Right atrium auricular region (tissue), 2 donors: ENCODE measurements around the gene TMEM54. TPM values are rescaled to one million over a fixed set of nuclear protein-coding genes. Genes with fewer than 3 reads are reported as not detected.
A peak's percentile ranks its signal among the peaks of the same experiment; 100 is the strongest.
"Not testable (repeated sequence)": the region's sequence is repeated elsewhere in the genome, so short reads cannot be mapped to it uniquely, and the experiment has no call there.

Experiments used
- DNase-seq: peaks from one replicate; pipeline ENCODE4 v3.0.0-alpha.2; 2019; ENCODE audit warnings: low spot score
- H3K27ac ChIP-seq, 2 donors: fragments of 200-600 bp; sonication (generic); 1 replicate in 1 of 2; 2 replicates in 1 of 2; pipeline ENCODE4 v1.5.1; 2016 to 2019
- H3K27me3 ChIP-seq, 2 donors: fragments of 200-600 bp; sonication (generic); one replicate each; pipeline versions ENCODE4 v1.5.1 to v1.6.0; 2017 to 2019
- H3K36me3 ChIP-seq: fragments of 200-600 bp; sonication (generic); one replicate; pipeline ENCODE4 v1.5.1; 2016
- H3K4me1 ChIP-seq, 2 donors: fragments of 200-600 bp; sonication (generic); one replicate each; pipeline versions ENCODE4 v1.5.1 to v1.6.0; 2017 to 2019
- H3K4me3 ChIP-seq, 2 donors: fragments of 200-600 bp; sonication (generic); 1 replicate in 1 of 2; 2 replicates in 1 of 2; pipeline ENCODE4 v1.5.1; 2017 to 2019; ENCODE audit warnings: mild to moderate bottlenecking in 1 of 2, moderate library complexity in 1 of 2
- H3K9me3 ChIP-seq, 2 donors: fragments of 200-600 bp; sonication (generic); one replicate each; pipeline ENCODE4 v1.5.1; 2019
- CTCF ChIP-seq, 2 donors: fragments of 200-600 bp; sonication (generic); IDR thresholded peaks; one replicate each; pipeline ENCODE4 v1.5.1; 2019; ENCODE audit warnings: antibody characterized with exemption in 2 of 2
- total RNA-seq, 2 donors: library from RNA; depleted of rRNA; stranded (reverse); fragments of >200 nt; gene quantifications; one replicate each; pipeline ENCODE4 v1.1.0, GENCODE V29; 2016

TMEM54 gene
- total RNA-seq, 2 donors from 2014 or later, result 4.7 to 37.9 TPM

GRCh38 chr1:32906654-32907053 lies 5.5 kb upstream of the TMEM54 start:
- no peak for DNase-seq
- no peak for TF ChIP-seq CTCF (IDR thresholded peaks at IDR 0.05)
- no peaks in the 10 kb centered on the region for H3K9me3 ChIP-seq
- H3K27ac ChIP-seq, result no peak overlapping the region
- H3K36me3 ChIP-seq, result no peaks in the 10 kb centered on the region
- H3K4me1 ChIP-seq, result no peaks in the 10 kb centered on the region
- no peaks in the 10 kb centered on the region for H3K27me3 ChIP-seq
- H3K4me3 ChIP-seq, result no peak overlapping the region

GRCh38 chr1:32905588-32905987 lies 4.4 kb upstream of the TMEM54 start:
- not testable (repeated sequence) for H3K27ac ChIP-seq, H3K4me1 ChIP-seq, H3K4me3 ChIP-seq

GRCh38 chr1:32904797-32905196 lies 3.6 kb upstream of the TMEM54 start:
- Histone ChIP-seq H3K36me3 (no peaks in the 10 kb centered on the region), H3K27ac (no peak overlapping the region), H3K4me1 (peaks cover 0 to 9% of the 10 kb centered on the region in 2 donors), H3K4me3 (no peak overlapping the region), H3K27me3 (peaks cover 0 to 4% of the 10 kb centered on the region in 2 donors), H3K9me3 (no peaks in the 10 kb centered on the region)
- no peak for DNase-seq
- no peak for TF ChIP-seq CTCF (IDR thresholded peaks at IDR 0.05)

More at GRCh38 chr1:32905588-32905987, 4.4 kb upstream of the TMEM54 start:
- H3K36me3 ChIP-seq, H3K27me3 ChIP-seq, DNase-seq, H3K9me3 ChIP-seq: not testable (repeated sequence)

GRCh38 chr1:32903991-32904785 lies 3.0 kb upstream of the TMEM54 start:
- Histone ChIP-seq H3K27ac (no peak overlapping the region), H3K9me3 (no peaks in the 10 kb centered on the region), H3K27me3 (peaks cover 0 to 4% of the 10 kb centered on the region in 2 donors), H3K4me1 (peaks cover 0 to 9% of the 10 kb centered on the region in 2 donors), H3K36me3 (no peaks in the 10 kb centered on the region), H3K4me3 (no peak overlapping the region)
- no peak for TF ChIP-seq CTCF (IDR thresholded peaks at IDR 0.05)
- no peak for DNase-seq

- no peak for DNase-seq
- Histone ChIP-seq H3K36me3 (no peaks in the 10 kb centered on the region), H3K27me3 (peaks cover 0 to 4% of the 10 kb centered on the region in 2 donors), H3K4me1 (peaks cover 0 to 9% of the 10 kb centered on the region in 2 donors), H3K9me3 (no peaks in the 10 kb centered on the region), H3K27ac (no peak overlapping the region), H3K4me3 (no peak overlapping the region)
- TF ChIP-seq CTCF (IDR thresholded peaks at IDR 0.05), result no peak
Measured at GRCh38 chr1:32902535-32902920, 1.3 kb upstream of the TMEM54 start.

- peak overlapping the region in 1 of 2 donors; percentile 31 for H3K27ac ChIP-seq
- H3K4me3 ChIP-seq, result peak overlapping the region; percentile 47 to 63
- H3K36me3 ChIP-seq, result no peaks in the 10 kb centered on the region
- H3K4me1 ChIP-seq, result peaks cover 0 to 9% of the 10 kb centered on the region in 2 donors
- no peak for DNase-seq
- H3K27me3 ChIP-seq, result peaks cover 0 to 4% of the 10 kb centered on the region in 2 donors
- TF ChIP-seq CTCF (IDR thresholded peaks at IDR 0.05), result no peak
- no peaks in the 10 kb centered on the region for H3K9me3 ChIP-seq
Measured at GRCh38 chr1:32901823-32902534, 790 bp upstream of the TMEM54 start.
